ENCODE data around the gene POU6F2. TPM values are rescaled to one million over a fixed set of nuclear protein-coding genes. Genes with fewer than 3 reads are reported as not detected.

Gene POU6F2
- total and polyA plus RNA-seq, 9 of the 15 experiments (the other 6 are each of a cell fraction or from before 2014, with no cell fraction given), result 0.29 to 1.5 (median 0.96) TPM

GRCh38 chr7:39127058-39127457, 149.3 kb downstream of the POU6F2 start:
- no peak overlapping the region for H3K4me2 ChIP-seq (ENCODE audit: insufficient read depth, low read length)
- TF ChIP-seq ADNP (tag; IDR thresholded peaks at IDR 0.05) (no peak), ZNF165 (CRISPR knock-in tag; IDR thresholded peaks at IDR 0.05; ENCODE audit: borderline replicate concordance) (no peak), FOSL1 (tag; conservative IDR thresholded peaks at IDR 0.05) (peak; percentile 73), ZNF57 (CRISPR knock-in tag; IDR thresholded peaks at IDR 0.05) (no peak), ZBTB9 (CRISPR knock-in tag; IDR thresholded peaks at IDR 0.05) (0 out of 2 replicates have a peak, but pooled peaks have one; percentile 50)
- TF ChIP-seq, protein P1, sequence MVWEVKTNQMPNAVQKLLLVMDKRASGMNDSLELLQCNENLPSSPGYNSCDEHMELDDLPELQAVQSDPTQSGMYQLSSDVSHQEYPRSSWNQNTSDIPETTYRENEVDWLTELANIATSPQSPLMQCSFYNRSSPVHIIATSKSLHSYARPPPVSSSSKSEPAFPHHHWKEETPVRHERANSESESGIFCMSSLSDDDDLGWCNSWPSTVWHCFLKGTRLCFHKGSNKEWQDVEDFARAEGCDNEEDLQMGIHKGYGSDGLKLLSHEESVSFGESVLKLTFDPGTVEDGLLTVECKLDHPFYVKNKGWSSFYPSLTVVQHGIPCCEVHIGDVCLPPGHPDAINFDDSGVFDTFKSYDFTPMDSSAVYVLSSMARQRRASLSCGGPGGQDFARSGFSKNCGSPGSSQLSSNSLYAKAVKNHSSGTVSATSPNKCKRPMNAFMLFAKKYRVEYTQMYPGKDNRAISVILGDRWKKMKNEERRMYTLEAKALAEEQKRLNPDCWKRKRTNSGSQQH (CRISPR knock-in tag; IDR thresholded peaks at IDR 0.05), result no peak
- TF ChIP-seq, protein P2, sequence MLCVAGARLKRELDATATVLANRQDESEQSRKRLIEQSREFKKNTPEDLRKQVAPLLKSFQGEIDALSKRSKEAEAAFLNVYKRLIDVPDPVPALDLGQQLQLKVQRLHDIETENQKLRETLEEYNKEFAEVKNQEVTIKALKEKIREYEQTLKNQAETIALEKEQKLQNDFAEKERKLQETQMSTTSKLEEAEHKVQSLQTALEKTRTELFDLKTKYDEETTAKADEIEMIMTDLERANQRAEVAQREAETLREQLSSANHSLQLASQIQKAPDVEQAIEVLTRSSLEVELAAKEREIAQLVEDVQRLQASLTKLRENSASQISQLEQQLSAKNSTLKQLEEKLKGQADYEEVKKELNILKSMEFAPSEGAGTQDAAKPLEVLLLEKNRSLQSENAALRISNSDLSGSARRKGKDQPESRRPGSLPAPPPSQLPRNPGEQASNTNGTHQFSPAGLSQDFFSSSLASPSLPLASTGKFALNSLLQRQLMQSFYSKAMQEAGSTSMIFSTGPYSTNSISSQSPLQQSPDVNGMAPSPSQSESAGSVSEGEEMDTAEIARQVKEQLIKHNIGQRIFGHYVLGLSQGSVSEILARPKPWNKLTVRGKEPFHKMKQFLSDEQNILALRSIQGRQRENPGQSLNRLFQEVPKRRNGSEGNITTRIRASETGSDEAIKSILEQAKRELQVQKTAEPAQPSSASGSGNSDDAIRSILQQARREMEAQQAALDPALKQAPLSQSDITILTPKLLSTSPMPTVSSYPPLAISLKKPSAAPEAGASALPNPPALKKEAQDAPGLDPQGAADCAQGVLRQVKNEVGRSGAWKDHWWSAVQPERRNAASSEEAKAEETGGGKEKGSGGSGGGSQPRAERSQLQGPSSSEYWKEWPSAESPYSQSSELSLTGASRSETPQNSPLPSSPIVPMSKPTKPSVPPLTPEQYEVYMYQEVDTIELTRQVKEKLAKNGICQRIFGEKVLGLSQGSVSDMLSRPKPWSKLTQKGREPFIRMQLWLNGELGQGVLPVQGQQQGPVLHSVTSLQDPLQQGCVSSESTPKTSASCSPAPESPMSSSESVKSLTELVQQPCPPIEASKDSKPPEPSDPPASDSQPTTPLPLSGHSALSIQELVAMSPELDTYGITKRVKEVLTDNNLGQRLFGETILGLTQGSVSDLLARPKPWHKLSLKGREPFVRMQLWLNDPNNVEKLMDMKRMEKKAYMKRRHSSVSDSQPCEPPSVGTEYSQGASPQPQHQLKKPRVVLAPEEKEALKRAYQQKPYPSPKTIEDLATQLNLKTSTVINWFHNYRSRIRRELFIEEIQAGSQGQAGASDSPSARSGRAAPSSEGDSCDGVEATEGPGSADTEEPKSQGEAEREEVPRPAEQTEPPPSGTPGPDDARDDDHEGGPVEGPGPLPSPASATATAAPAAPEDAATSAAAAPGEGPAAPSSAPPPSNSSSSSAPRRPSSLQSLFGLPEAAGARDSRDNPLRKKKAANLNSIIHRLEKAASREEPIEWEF (CRISPR knock-in tag; IDR thresholded peaks at IDR 0.05), result no peak
- in situ Hi-C loops (cut with MboI), result no loop called here
- H3K9me3 ChIP-seq (replicated peaks; ENCODE audit: control insufficient read depth, insufficient read depth, low read depth, low read length), result no peaks in the 10 kb centered on the region
- intact Hi-C loops (cut with micrococcal nuclease), result no loop called here
- no peaks in the 10 kb centered on the region for H3K4me1 ChIP-seq (replicated peaks in 1 of 2; ENCODE audit: control insufficient read depth in 2 of 2, insufficient read depth in 2 of 2, low read length in 2 of 2)
- H3K9ac ChIP-seq (ENCODE audit: insufficient read depth in 1 of 2, low read depth in 2 of 2, low read length in 2 of 2), result no peak overlapping the region
- WGBS (ENCODE audit: insufficient coverage, low coverage, missing lambda C conversion rate), result 0% methylated on average over 3 of the region's 3 CpGs
- no peaks in the 10 kb centered on the region for H3K9me1 ChIP-seq (ENCODE audit: control insufficient read depth, insufficient read depth, low read length)
- FAIRE-seq, result no peak
- no peak overlapping the region for H3K4me3 ChIP-seq
- no TSS peak for BruUV-seq (replicated peaks)
- H2AFZ ChIP-seq (ENCODE audit: low read depth, low read length), result no peak overlapping the region
- ChIA-PET CTCF (ENCODE audit: low intra/inter-chr PET ratio) (no interaction called here), POLR2A (interaction anchor here (0.6 kb wide), 1 partner anchor 656 kb away, joined by 3 read pairs; no protein-coding TSS in a partner anchor)
- no peak overlapping the region for H3K27ac ChIP-seq (ENCODE audit: extremely low read depth, low read depth, low read length)
- no peaks in the 10 kb centered on the region for H4K20me1 ChIP-seq (replicated peaks; ENCODE audit: control insufficient read depth, insufficient read depth, low read length)
- no peaks in the 10 kb centered on the region for H3K79me2 ChIP-seq (ENCODE audit: control insufficient read depth, insufficient read depth, low read length)
- H3K27me3 ChIP-seq (ENCODE audit: control insufficient read depth in 2 of 2, insufficient read depth in 2 of 2, low read length in 2 of 2), result peaks cover 10 to 12% of the 10 kb centered on the region in 2 experiments; a peak in 3 of 5 replicates
- no peak for ATAC-seq
- no peaks in the 10 kb centered on the region for H3K36me3 ChIP-seq (ENCODE audit: control insufficient read depth, insufficient read depth, low read length)
- DNase-seq (ENCODE audit: extremely low read depth in 1 of 4, low spot score in 3 of 4), result no peak
